NOMO-1 treated with dmso at 0.1 percent for 144 hours (cell line): ENCODE measurements around the gene PARP8.
"Not testable (repeated sequence)": the region's sequence is repeated elsewhere in the genome, so short reads cannot be mapped to it uniquely, and the experiment has no call there.

Source experiments
- DNase-seq: peaks from one replicate; lab custom pipeline; 2025; ENCODE audit not compliant: unreplicated experiment; lab: John Stamatoyannopoulos, UW

Gene PARP8

GRCh38 chr5:50675385-50675784, 8.9 kb downstream of the PARP8 start:
- DNase-seq = no peak

GRCh38 chr5:50679554-50679953, 13.1 kb downstream of the PARP8 start:
- not testable (repeated sequence) for DNase-seq

- DNase-seq = no peak
Measured at GRCh38 chr5:50684721-50685120, 18.3 kb downstream of the PARP8 start.

- no peak for DNase-seq
Measured at GRCh38 chr5:50687548-50687947, 21.1 kb downstream of the PARP8 start.

- no peak for DNase-seq
Measured at GRCh38 chr5:50691399-50692016, 25.1 kb downstream of the PARP8 start.

- peak; percentile 7 for DNase-seq
Measured at GRCh38 chr5:50694027-50694590, 27.7 kb downstream of the PARP8 start.

- not testable (repeated sequence) for DNase-seq
Measured at GRCh38 chr5:50694626-50695025, 28.2 kb downstream of the PARP8 start.

- no peak for DNase-seq
Measured at GRCh38 chr5:50697739-50698138, 31.3 kb downstream of the PARP8 start.

GRCh38 chr5:50699737-50700136, 33.3 kb downstream of the PARP8 start:
- no peak for DNase-seq

- no peak for DNase-seq
Measured at GRCh38 chr5:50700706-50701105, 34.3 kb downstream of the PARP8 start.

- peak; percentile 6 for DNase-seq
Measured at GRCh38 chr5:50702615-50703366, 36.4 kb downstream of the PARP8 start.

GRCh38 chr5:50703367-50703666, 36.9 kb downstream of the PARP8 start:
- DNase-seq = no peak

GRCh38 chr5:50704730-50705129, 38.3 kb downstream of the PARP8 start:
- DNase-seq = no peak

GRCh38 chr5:50709471-50709870, 43.0 kb downstream of the PARP8 start:
- DNase-seq = no peak

- no peak for DNase-seq
Measured at GRCh38 chr5:50710838-50711237, 44.4 kb downstream of the PARP8 start.

- peak; percentile 76 for DNase-seq
Measured at GRCh38 chr5:50711280-50711679, 44.8 kb downstream of the PARP8 start.

- no peak for DNase-seq
Measured at GRCh38 chr5:50712479-50712878, 46.0 kb downstream of the PARP8 start.

- no peak for DNase-seq
Measured at GRCh38 chr5:50715001-50715400, 48.6 kb downstream of the PARP8 start.

GRCh38 chr5:50716134-50716533, 49.7 kb downstream of the PARP8 start:
- no peak for DNase-seq

- peak; percentile 49 for DNase-seq
Measured at GRCh38 chr5:50717651-50718050, 51.2 kb downstream of the PARP8 start.

GRCh38 chr5:50720061-50720710, 53.7 kb downstream of the PARP8 start:
- DNase-seq = no peak

- DNase-seq = no peak
Measured at GRCh38 chr5:50722223-50722622, 55.8 kb downstream of the PARP8 start.
